Activated effector memory CD4-positive, alpha-beta T cell treated with anti-CD3 and anti-CD28 coated beads, Interleukin-2, amount 50 U/mL, for 16 hours (primary cell): ENCODE measurements around the gene SHC1.
A peak's percentile ranks its signal among the peaks of the same experiment; 100 is the strongest.

Experiments used
- DNase-seq: peaks from one replicate; pipeline ENCODE4 v3.0.0-alpha.2; 2020

The SHC1 gene, protein sequence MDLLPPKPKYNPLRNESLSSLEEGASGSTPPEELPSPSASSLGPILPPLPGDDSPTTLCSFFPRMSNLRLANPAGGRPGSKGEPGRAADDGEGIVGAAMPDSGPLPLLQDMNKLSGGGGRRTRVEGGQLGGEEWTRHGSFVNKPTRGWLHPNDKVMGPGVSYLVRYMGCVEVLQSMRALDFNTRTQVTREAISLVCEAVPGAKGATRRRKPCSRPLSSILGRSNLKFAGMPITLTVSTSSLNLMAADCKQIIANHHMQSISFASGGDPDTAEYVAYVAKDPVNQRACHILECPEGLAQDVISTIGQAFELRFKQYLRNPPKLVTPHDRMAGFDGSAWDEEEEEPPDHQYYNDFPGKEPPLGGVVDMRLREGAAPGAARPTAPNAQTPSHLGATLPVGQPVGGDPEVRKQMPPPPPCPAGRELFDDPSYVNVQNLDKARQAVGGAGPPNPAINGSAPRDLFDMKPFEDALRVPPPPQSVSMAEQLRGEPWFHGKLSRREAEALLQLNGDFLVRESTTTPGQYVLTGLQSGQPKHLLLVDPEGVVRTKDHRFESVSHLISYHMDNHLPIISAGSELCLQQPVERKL

DNA sequence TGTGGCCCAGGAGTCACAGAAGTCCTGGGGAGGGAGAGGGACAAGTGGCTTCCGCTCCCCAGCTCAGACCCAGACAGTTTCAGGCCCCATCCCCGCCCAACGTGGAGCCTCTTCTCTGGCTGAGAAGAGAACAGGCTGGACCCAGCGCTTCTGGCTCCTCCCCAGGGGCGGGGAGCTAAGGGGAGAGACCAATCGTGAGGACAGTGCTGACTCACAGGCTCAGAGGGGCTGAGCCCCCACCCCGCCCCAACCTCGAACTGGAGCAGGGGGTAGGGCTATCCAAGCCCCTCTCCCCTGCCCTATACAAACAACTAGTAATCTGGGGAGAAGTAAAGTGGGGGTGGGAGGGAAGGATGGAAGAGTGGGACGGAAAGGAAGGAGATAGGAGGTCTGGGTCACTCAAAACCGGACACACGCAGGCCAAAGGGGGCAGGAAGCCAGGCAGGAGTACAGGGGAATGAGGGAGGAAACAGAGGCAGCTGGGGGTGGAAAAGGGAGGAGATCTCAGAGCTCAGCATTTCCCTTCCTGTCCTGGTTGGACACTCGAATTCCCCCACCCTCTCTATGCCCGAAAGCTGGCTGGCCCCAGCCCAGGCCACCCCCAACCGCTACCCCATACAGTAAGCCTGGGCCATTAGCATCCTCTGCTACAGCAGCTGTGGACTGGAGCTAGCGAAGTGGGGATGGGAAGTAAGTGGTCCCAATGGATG lies at the start of gene SHC1:
TSS of gene SHC1 (minus strand) at position 117 of the 710 bp plus-strand sequence. CDS start 221 bp downstream, outside the sequence.
- DNase-seq: peak; percentile 79

DNA sequence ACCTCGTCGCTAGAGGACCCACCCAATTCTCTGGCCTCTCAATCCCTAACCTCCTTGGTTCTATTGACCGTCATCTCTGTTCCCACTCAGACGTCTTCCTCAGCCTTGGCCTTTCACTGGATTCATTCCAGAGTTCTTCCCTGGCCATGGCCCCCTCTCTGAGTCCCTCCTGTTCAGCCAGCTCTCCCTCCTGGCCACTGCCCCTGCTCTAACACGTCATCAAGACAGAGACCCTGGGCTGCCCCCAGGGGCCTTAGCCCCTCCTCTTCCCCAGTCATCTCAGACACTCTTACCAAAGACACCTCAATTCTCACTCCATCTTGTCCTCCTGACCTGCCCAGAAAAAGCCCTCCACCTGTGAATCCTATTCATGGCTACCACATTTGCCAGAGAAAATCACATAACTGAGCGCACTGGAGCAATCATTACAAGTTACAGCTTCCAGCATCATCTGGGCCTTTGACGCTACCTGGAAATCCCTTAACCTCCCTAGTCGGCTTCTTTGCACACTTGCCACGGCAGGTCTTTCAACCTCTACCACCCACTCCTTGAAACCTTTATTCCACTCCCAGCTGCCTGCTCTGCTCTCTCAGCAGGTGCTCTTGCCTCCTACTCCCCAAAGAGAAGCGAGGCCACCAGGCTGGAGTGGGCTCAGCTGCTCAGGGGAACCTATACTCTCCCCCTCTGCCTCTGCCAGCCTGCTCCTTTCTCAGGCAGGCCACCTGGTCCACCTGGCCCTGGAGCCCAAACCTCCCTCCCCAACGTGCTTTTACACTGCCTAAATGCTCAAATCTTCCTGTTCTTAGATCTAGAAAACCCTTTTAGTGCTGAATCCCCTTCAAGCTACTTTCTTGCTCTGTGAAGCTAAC lies 49.1 kb upstream of the SHC1 start:
- DNase-seq: no peak

DNA sequence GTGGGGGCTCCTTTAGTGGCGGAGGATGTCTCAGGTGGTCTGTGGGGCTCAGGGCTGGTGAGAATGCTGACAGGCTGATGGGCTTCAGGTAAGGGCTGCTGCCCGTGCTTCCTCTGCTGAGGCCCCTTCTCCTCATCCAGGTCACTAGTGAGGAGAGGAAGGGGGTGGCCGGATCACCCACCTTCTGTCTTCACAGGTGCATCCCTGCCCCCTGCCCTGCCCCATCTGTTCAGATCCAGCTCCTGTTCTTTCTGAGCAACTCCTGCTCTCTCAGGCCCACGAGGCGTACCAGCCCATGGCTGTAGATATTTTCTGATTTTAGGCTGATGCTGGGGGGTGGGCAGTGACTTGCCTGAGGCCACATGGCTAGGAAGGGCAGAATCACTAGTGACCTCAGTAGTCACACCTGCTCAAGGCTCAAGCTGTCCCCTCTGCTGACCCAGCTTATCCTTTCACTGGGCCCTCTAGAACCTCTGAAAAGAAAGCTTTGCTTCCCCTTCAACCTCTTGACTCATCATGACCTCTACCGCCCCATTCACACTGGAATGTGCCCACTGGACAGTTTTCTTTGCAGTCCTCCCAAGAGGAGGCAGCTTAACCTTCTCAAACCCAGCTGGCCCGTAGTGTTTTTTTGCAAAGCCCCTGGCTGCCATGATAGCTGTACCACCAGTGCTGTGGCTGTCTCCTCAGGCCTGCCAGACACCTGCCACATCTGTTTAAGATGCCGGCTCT lies 48.2 kb upstream of the SHC1 start:
- no peak for DNase-seq

DNA sequence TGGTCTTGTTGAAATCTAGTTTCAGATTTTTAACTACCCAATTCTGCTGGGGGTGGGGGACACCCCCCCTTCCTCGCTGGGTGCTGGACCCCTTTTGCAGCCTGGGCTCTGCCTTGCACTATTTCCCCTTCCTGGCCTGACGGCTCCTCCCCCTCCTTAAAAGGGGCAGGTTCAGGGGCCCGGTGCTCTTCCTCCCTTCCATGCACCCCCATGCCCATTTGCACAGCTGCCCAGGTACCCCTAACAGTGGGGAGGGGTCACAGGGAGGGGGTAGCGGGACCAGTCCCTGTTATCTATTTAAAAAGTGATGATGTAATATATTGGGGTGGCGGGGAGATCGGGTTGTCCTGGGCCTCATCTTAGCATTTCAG lies 47.4 kb upstream of the SHC1 start:
- no peak for DNase-seq

DNA sequence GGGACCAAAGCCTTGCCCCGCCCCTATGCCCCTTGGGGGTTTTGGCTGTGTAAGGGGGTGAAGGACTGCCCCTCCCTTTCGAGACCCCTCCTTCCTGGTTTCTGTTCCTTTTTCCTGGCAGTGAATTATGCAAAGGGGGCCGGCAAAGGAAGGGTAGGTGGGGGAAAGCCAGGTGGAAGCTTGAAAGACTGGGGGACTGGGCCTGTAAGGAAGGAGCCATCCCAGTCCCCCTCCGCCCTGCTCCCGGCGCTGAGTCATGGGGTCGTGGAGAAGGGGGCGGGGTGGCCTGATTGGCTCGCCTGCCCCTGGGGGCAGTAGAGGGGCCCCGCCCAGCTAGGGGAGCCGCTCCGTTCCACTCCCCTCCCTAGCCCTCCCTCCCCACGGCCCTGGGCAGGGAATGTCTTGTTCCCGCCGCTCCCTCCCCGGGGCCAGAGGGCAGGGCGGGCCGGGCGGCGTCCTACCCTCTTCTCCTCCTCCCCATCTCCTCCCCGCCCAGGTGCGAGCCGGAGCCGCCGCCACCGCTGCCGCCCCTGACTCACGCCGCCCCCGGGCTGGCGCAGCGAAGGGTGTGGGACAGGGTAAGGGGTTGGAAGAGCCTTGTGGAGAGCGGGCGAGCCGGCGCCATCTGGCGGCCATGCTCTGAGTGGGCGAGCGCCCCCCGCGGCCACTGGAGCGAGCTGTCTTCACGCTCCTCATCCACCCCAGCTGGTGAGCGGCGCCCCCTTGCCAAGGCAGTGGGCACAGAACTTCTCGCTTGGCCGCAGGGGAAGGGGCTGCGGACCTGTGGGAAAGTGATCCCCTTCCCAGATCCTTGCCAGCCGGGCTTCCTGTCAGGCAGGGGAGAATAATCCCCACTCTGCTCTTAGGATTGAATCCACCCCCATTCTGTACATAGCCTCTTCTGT lies 46.7 kb upstream of the SHC1 start:
- peak; percentile 96 for DNase-seq

DNA sequence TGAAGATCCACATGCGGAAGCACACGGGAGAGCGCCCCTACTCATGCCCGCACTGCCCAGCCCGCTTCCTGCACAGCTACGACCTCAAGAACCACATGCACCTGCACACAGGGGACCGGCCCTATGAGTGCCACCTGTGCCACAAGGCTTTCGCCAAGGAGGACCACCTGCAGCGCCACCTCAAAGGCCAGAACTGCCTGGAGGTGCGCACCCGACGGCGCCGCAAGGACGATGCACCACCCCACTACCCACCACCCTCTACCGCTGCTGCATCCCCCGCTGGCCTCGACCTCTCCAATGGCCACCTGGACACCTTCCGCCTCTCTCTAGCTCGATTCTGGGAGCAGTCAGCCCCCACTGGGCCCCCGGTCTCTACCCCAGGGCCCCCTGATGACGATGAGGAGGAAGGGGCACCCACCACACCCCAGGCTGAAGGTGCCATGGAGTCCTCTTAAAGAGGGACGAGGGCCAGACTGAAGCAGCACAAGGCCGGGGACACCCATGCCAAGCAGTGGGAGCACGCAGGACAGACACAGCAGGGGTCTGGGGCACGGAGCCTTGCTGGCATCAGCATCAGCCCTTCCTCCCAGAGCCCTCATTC lies 45.8 kb upstream of the SHC1 start:
- DNase-seq: no peak

DNA sequence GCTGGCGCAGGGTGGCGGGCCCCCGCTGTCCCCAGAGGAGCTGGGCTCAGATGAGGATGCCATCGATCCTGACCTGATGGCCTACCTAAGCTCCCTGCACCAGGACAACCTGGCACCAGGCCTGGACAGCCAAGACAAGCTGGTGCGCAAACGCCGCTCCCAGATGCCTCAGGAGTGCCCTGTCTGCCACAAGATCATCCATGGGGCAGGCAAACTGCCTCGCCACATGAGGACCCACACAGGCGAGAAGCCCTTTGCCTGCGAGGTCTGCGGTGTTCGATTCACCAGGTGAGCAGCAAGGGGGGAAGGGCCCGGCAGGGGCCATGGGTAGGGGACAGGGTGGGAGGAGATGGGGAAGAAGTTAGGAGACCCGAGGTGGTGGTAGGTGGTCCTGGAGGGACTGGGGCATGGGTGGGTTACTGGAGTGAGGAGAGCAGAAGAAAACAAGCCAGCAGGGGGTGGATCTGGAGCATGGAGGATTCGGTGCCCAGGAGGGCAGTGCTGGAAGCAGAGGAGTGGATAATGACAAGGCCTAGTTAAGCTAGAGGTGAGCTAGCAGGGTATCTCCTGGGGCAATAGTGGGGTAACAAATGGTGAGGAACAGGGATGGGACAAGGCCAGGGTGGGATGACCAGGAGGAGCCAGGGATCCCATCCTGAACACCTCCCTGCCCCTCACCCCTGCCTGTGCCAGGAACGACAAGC lies 45.1 kb upstream of the SHC1 start:
- no peak for DNase-seq

DNA sequence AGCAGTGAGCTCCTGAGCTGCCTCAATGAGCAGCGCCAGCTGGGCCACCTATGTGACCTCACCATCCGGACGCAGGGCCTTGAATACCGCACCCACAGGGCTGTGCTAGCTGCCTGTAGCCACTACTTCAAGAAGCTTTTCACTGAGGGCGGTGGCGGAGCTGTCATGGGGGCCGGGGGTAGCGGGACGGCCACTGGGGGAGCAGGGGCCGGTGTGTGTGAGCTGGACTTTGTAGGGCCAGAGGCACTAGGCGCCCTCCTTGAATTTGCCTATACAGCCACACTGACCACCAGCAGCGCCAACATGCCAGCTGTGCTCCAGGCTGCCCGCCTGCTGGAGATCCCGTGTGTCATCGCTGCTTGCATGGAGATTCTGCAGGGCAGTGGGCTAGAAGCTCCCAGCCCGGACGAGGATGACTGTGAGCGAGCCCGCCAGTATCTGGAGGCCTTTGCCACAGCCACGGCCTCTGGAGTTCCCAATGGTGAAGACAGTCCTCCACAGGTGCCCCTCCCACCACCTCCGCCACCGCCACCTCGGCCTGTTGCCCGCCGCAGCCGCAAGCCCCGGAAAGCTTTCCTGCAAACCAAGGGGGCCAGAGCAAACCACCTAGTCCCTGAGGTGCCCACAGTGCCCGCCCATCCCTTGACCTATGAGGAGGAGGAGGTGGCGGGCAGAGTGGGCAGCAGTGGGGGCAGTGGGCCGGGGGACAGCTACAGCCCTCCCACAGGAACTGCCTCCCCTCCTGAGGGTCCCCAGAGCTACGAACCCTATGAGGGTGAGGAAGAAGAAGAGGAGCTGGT lies 44.4 kb upstream of the SHC1 start:
- DNase-seq: no peak

DNA sequence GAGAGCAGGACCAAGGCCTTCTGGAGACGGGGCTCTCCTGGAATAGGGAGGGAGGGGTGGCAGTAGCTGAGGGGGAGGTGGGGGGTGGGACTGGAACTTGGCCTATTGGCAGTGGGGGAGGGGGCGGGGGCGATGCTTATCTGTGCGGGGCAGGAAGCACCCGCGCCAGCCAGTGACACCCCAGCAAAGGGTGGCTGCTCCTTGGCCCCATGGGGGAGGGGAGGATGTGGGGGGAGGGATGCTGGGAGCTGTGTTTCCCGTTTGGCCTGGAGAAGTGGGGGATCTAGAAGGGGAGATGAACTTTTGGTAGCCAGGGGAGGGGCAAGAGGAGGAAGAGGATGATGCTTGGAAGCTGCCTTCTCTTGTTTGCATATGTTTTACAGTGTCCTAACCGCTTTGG lies 43.1 kb upstream of the SHC1 start:
- DNase-seq: peak; percentile 82

DNA sequence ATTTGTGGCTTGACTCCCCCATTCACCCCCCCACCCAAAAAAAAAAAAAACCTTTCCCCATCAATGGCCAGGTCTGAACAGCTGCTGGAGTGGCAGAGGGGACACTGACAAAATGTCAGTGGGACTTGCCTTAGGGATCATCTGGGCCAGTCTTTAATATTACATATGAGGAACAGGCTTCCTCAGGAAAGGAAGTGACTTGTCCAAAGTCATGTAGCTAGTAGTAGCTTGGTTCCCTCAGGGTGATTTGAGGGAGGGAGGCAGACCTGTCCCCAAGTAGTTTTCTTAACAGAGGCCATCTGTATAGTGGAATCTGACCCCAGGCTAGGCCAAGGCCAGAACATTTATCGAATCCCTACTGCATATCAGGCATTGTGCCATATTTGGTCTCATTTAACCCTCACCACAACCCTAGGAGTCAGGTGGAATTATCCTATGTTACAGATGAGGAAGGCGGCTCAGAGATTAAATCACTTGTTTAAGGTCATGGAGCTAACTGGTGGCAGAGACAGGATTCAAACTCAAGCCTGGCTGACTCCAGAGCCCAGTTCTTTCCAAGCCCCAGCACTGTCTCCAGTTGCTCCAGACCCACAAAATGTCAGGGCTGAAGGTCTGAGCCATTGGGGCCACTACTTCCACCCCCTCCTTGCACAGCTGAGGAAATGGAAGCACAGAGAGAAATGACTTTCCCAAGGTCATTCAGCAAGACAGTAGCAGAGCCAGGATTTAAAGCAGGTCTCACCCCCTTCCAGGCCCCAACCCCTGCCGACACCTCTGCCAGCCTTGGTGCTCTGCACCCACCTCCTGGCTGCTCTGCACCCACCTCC lies 42.4 kb upstream of the SHC1 start:
- DNase-seq: no peak

DNA sequence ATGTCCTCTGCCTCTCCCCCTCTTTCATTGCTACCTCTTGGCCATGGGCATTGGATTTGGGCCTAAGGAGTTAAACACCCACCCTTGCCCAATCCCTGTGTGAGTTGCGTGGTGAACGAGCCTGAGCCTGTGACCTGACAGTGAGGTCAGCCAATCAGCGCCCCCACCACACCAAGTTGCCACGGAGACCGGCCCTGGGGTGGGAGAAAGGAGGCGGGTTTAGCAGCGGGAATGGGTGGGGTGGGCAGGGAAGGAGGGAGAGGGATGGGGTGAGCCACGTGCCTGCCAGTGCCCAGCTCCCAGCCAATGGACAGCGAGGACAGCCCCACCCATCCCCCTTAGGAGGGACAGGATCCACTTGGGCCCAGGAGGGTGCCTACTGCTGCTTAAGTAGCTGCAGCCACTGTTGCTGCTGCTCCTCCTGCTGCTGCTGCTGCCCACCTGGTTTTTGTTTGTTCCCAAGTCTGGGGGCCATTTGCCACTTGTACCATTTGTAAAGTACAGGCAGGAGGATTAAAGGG lies 41.5 kb upstream of the SHC1 start:
- DNase-seq: peak; percentile 80

DNA sequence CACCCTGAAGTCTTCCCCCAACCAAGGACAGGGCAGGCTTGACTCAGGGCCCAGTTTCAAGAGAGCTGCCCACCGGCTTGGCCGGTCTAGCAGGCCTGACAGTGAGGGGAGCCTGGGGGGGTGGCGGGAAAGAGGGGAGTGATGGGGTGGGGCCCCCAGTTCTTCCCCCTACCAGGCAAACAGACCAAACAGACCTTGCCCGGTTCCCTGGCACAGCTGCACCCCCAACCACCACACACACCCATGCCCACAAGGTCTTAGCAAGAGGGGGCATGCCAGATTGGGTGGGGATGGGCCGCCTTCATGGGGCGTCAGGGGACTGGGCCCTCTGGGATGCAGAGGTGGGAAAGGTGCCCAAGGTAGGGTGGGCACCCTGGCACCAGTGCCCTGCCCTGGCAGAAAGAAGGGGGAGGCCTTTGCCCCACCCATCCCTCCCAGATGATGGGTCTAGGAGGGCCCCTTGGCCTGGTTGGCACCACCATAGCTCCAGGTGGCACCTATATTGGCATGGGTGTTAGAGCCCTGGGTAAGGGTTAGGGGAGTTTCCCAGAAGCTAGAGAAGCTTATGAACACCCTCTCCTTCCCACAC lies 41.0 kb upstream of the SHC1 start:
- DNase-seq: no peak

DNA sequence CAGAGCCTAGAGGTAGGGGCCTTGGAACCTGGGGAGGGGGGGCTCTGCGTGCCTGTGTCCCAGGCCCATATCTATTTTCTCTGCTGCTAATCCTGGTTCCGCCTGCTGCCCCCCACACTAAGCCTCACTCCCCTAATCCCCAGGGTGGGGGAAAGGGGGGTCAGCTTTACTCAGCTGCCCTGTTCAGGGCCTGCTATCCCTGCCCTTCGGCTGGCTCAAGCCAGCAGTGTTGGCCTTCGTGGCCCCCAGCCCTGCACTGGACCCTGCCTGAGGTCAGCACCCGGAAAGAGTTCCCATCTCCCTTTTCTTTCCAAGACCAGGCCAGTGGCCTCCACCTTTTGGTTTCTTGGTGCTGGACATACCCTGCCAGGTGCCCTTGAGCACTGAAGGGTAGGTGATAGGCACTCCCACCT lies 40.5 kb upstream of the SHC1 start:
- DNase-seq: no peak

DNA sequence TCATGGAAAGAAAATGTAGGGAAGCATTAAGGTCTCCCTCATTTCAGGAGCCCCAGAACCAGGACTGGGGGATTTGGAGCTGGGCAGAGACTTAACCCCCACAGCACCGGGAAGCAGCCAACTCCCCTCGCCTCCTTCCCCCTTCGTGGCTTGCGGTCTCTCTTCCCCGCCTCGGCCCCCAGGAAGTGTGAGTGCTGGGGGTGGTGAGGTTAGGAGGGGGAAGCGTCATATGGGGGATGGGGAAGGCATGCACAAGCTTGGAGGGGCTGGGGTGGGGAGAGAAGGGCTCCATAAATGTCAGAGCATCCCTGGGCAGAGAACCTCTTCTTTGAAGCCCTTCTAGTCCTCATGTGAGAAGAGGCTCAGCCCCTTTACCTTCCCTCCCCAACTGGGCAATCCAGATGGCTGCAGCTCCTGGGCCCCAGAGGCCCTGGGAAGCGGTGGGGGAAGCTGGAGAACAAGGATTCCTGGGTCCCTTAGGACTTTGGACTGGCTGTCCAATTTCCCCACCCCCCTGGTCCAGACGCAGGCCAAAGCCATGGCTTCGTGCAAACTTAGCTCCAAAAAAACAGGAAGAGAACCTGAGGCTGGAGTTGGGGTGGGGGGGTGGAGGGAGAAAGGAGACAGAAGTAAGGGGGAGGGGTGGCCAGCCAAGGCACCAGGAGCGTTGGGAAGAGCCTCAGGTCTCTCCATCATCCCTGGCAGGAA lies 39.8 kb upstream of the SHC1 start:
- DNase-seq: peak; percentile 75

DNA sequence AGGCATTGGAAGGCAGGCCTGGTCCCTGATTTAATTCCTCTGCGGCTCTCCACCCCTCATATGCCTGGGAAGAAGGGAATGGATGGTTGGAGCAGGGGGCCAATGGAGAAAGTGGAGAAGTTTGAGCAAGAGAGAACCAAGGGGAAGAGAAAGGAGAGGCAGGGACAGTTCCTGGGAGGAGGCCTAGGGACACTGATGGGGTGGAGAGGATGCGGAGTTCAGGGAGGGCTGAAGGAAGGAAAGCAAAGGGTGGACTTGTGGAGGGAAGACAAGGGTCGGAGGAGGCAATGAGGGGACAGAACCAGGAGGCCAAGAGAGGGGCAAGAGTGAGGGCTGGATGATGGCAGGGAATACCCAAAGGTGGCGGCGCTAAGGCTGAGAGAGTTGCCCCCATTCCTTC lies 39.2 kb upstream of the SHC1 start:
- no peak for DNase-seq

DNA sequence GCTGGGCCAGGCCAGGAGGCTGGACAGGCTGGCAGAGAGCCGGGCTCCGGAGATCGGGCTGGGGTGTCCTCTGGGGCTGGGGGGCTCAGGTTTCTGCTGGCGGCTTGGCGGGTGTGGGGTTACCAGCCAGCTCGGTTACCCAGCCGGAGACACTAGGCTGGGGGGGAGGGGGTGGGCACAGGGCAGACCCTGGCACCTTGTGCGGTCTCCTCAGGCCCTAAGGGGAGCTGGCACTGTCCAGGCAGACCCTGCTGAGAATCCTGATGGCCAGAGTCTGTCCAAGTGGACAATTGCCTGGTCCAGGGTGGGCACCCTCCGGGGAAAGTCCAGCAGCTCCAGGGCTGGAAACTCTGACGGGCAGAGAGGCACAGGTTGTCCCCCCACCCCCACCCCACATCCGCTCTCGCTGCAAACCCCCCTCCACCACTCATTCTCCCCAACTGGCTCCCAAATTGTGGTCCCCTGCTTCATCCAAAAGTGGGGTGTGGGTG lies 38.7 kb upstream of the SHC1 start:
- peak; percentile 78 for DNase-seq
